MM.1S (cell line): ENCODE data around the gene INTS11.

Experiments used
- CTCF ChIP-seq: fragments of 300-600 bp; sonication (generic); IDR thresholded peaks from 2 replicates; pipeline ENCODE4 v1.5.1; 2016; ENCODE audit warnings: antibody characterized with exemption, low read length, mixed read lengths
- EZH2phosphoT487 ChIP-seq: fragments of 300-600 bp; sonication (generic); IDR thresholded peaks from 2 replicates; pipeline ENCODE4 v1.6.1; 2018; ENCODE audit warnings: antibody characterized with exemption, low read length

- no peak for TF ChIP-seq EZH2phosphoT487
- no peak for TF ChIP-seq CTCF
Observed at GRCh38 chr1:1347663-1348419, 23.4 kb upstream of the INTS11 start.
